ENCODE results near the gene CDH22.

CDH22 gene

GRCh38 chr20:46346770-46347169 is 38.5 kb upstream of the CDH22 start:
- peaks cover 7% of the 10 kb centered on the region for H3K36me3 Mint-ChIP-seq (ENCODE audit: low read depth)
- no peaks in the 10 kb centered on the region for H3K9me3 Mint-ChIP-seq
- H3K27ac Mint-ChIP-seq: no peak overlapping the region
- no peak overlapping the region for H3K4me3 Mint-ChIP-seq
- no peak for TF ChIP-seq CTCF (IDR thresholded peaks at IDR 0.05; ENCODE audit: unreplicated experiment in 3 of 3)
- H3K27me3 Mint-ChIP-seq (ENCODE audit: low read depth): peaks cover 33% of the 10 kb centered on the region
- H3K4me1 Mint-ChIP-seq: peaks cover 35% of the 10 kb centered on the region

- H3K4me3 Mint-ChIP-seq: no peak overlapping the region
- H3K9me3 Mint-ChIP-seq: no peaks in the 10 kb centered on the region
- H3K27ac Mint-ChIP-seq: no peak overlapping the region
- H3K4me1 Mint-ChIP-seq: peaks cover 26% of the 10 kb centered on the region
- H3K36me3 Mint-ChIP-seq (ENCODE audit: low read depth): no peaks in the 10 kb centered on the region
- H3K27me3 Mint-ChIP-seq (ENCODE audit: low read depth): peaks cover 51% of the 10 kb centered on the region
- TF ChIP-seq CTCF (IDR thresholded peaks at IDR 0.05; ENCODE audit: unreplicated experiment in 3 of 3): no peak
Measured at GRCh38 chr20:46344488-46345162, 36.3 kb upstream of the CDH22 start.

- H3K4me1 Mint-ChIP-seq: peaks cover 19% of the 10 kb centered on the region
- H3K27me3 Mint-ChIP-seq (ENCODE audit: low read depth): peaks cover 57% of the 10 kb centered on the region
- no peak for TF ChIP-seq CTCF (IDR thresholded peaks at IDR 0.05; ENCODE audit: unreplicated experiment in 3 of 3)
- H3K9me3 Mint-ChIP-seq: no peaks in the 10 kb centered on the region
- no peak overlapping the region for H3K27ac Mint-ChIP-seq
- H3K36me3 Mint-ChIP-seq (ENCODE audit: low read depth): no peaks in the 10 kb centered on the region
- no peak overlapping the region for H3K4me3 Mint-ChIP-seq
Measured at GRCh38 chr20:46343975-46344357, 35.7 kb upstream of the CDH22 start.

GRCh38 chr20:46343348-46343974 is 35.2 kb upstream of the CDH22 start:
- H3K27ac Mint-ChIP-seq: no peak overlapping the region
- no peak overlapping the region for H3K4me3 Mint-ChIP-seq
- no peak for TF ChIP-seq CTCF (IDR thresholded peaks at IDR 0.05; ENCODE audit: unreplicated experiment in 3 of 3)
- H3K9me3 Mint-ChIP-seq: no peaks in the 10 kb centered on the region
- H3K27me3 Mint-ChIP-seq (ENCODE audit: low read depth): peaks cover 62% of the 10 kb centered on the region
- H3K4me1 Mint-ChIP-seq: peaks cover 14% of the 10 kb centered on the region
- H3K36me3 Mint-ChIP-seq (ENCODE audit: low read depth): no peaks in the 10 kb centered on the region

- H3K9me3 Mint-ChIP-seq: no peaks in the 10 kb centered on the region
- H3K4me1 Mint-ChIP-seq: peaks cover 11% of the 10 kb centered on the region
- no peak for TF ChIP-seq CTCF (IDR thresholded peaks at IDR 0.05; ENCODE audit: unreplicated experiment in 3 of 3)
- H3K27me3 Mint-ChIP-seq (ENCODE audit: low read depth): peaks cover 62% of the 10 kb centered on the region
- no peaks in the 10 kb centered on the region for H3K36me3 Mint-ChIP-seq (ENCODE audit: low read depth)
- H3K27ac Mint-ChIP-seq: no peak overlapping the region
- H3K4me3 Mint-ChIP-seq: no peak overlapping the region
Measured at GRCh38 chr20:46342451-46343347, 34.4 kb upstream of the CDH22 start.

Data from nephron (organoid).